Upper lobe of left lung (tissue), 6 donors: ENCODE data around the gene CFAP298. TPM values are rescaled to one million over a fixed set of nuclear protein-coding genes. Genes with fewer than 3 reads are reported as not detected.

Source experiments
- ATAC-seq, 2 donors: fragments of 200-7000 bp; cut with Tn5 transposase; one replicate each; pipeline ENCODE4 v1.9.1; 2022; ENCODE audit warnings: mild to moderate bottlenecking in 2 of 2, moderate library complexity in 2 of 2; ENCODE audit not compliant: low FRiP score in 2 of 2
- DNase-seq, 2 donors: peaks; one replicate each; pipeline ENCODE4 v3.0.0-alpha.2; 2019 to 2020
- H3K27ac ChIP-seq, 4 donors: fragments of 200-600 bp; sonication (generic); one replicate each; pipeline ENCODE4 v1.5.1; 2016 to 2019
- H3K27me3 ChIP-seq, 4 donors: fragments of 200-600 bp; sonication (generic); one replicate each; pipeline ENCODE4 v1.5.1; 2017 to 2019
- H3K36me3 ChIP-seq, 4 donors: fragments of 200-600 bp; sonication (generic); one replicate each; pipeline ENCODE4 v1.5.1; 2016 to 2019
- H3K4me1 ChIP-seq, 4 donors: fragments of 200-600 bp; sonication (generic); one replicate each; pipeline ENCODE4 v1.5.1; 2018 to 2019
- H3K4me3 ChIP-seq, 4 donors: fragments of 200-600 bp; sonication (generic); one replicate each; pipeline ENCODE4 v1.5.1; 2017 to 2019; ENCODE audit warnings: mild to moderate bottlenecking in 2 of 4, moderate library complexity in 1 of 4
- H3K9me3 ChIP-seq, 4 donors: fragments of 200-600 bp; sonication (generic); one replicate each; pipeline ENCODE4 v1.5.1; 2018 to 2019
- CTCF ChIP-seq, 6 experiments: fragments of 450-650 bp in 4 of 6; fragments of 200-600 bp in 2 of 6; sonication (generic) in 2 of 6; IDR thresholded peaks; one replicate each; pipeline ENCODE4 v1.5.1; 2016 to 2019; ENCODE audit warnings: antibody characterized with exemption in 6 of 6
- EP300 ChIP-seq, 4 donors: sonication (generic); formaldehyde crosslinking; IDR thresholded peaks; one replicate each; pipeline ENCODE4 v1.5.1; 2017; ENCODE audit warnings: antibody characterized with exemption in 4 of 4, control low read depth in 2 of 4
- POLR2A ChIP-seq, 4 donors: fragments of 450-650 bp; IDR thresholded peaks; one replicate each; pipeline ENCODE4 v1.5.1; 2016 to 2017; ENCODE audit warnings: antibody characterized with exemption in 4 of 4, mild to moderate bottlenecking in 2 of 4
- POLR2AphosphoS5 ChIP-seq, 2 donors: sonication (generic); formaldehyde crosslinking; IDR thresholded peaks; one replicate each; pipeline ENCODE4 v1.5.1; 2017; ENCODE audit warnings: antibody characterized with exemption in 2 of 2
- WGBS, 2 donors: methylation state at CpG; one replicate each; pipeline ENCODE4 v1.1.5; 2017 to 2018; 5-methylcytosine and 5-hydroxymethylcytosine counted together
- total RNA-seq, 6 donors: library from RNA; depleted of rRNA in 4 of 6; stranded (reverse); fragments of >200 nt in 4 of 6; gene quantifications; one replicate each; pipeline versions ENCODE4 v1.1.0 to v1.2.1, GENCODE V29; 2016 to 2021
- donor health status: DM: no; HTN: no; CAD: no; lungs with moderate emphysema.
- donor health status: DM: no; HTN: yes; CAD: no; lungs with severe emphysema.

Gene CFAP298
- total RNA-seq, 6 donors from 2014 or later, result 22.9 to 47.1 (median 30.4) TPM

- no peaks in the 10 kb centered on the region for H3K9me3 ChIP-seq
- H3K27ac ChIP-seq, result no peak overlapping the region
- no peak overlapping the region for H3K4me3 ChIP-seq
- H3K27me3 ChIP-seq, result no peaks in the 10 kb centered on the region
- no peak for DNase-seq
- no peaks in the 10 kb centered on the region for H3K4me1 ChIP-seq
- H3K36me3 ChIP-seq, result peaks cover 12 to 49% (median 32%) of the 10 kb centered on the region in 4 donors
- no peak for TF ChIP-seq POLR2A (IDR thresholded peaks at IDR 0.05)
- TF ChIP-seq EP300 (IDR thresholded peaks at IDR 0.05), result no peak
- TF ChIP-seq POLR2AphosphoS5 (IDR thresholded peaks at IDR 0.05), result no peak
- TF ChIP-seq CTCF (IDR thresholded peaks at IDR 0.05), result no peak
- 82 to 91% methylated on average over 5 of the region's 5 CpGs for WGBS, 2 donors
- ATAC-seq, result no peak
Observed at GRCh38 chr21:32599091-32599490, 13.1 kb downstream of the CFAP298 start.

GRCh38 chr21:32597205-32597604 is 15.0 kb downstream of the CFAP298 start:
- Histone ChIP-seq H3K27ac (no peak overlapping the region), H3K36me3 (peaks cover 6 to 30% (median 15%) of the 10 kb centered on the region in 4 donors), H3K27me3 (no peaks in the 10 kb centered on the region), H3K9me3 (no peaks in the 10 kb centered on the region), H3K4me1 (no peaks in the 10 kb centered on the region), H3K4me3 (no peak overlapping the region)
- 71 to 81% methylated on average over 5 to 6 of the region's 6 CpGs for WGBS, 2 donors
- TF ChIP-seq POLR2A (IDR thresholded peaks at IDR 0.05), result no peak
- no peak for TF ChIP-seq EP300 (IDR thresholded peaks at IDR 0.05)
- no peak for TF ChIP-seq CTCF (IDR thresholded peaks at IDR 0.05)
- no peak for TF ChIP-seq POLR2AphosphoS5 (IDR thresholded peaks at IDR 0.05)
- ATAC-seq, result no peak
- no peak for DNase-seq

- Histone ChIP-seq H3K4me1 (no peaks in the 10 kb centered on the region), H3K27me3 (no peaks in the 10 kb centered on the region), H3K36me3 (peaks cover 5 to 18% (median 7%) of the 10 kb centered on the region in 4 donors), H3K4me3 (no peak overlapping the region), H3K27ac (no peak overlapping the region), H3K9me3 (no peaks in the 10 kb centered on the region)
- ATAC-seq (no peak), DNase-seq (no peak)
- 90 to 91% methylated on average over 10 to 11 of the region's 11 CpGs for WGBS, 2 donors
- TF ChIP-seq CTCF (IDR thresholded peaks at IDR 0.05) (no peak), POLR2AphosphoS5 (IDR thresholded peaks at IDR 0.05) (no peak), POLR2A (IDR thresholded peaks at IDR 0.05) (no peak), EP300 (IDR thresholded peaks at IDR 0.05) (no peak)
Observed at GRCh38 chr21:32595431-32595830, 16.7 kb downstream of the CFAP298 start.

GRCh38 chr21:32593690-32594089 is 18.5 kb downstream of the CFAP298 start:
- Histone ChIP-seq H3K9me3 (no peaks in the 10 kb centered on the region), H3K27me3 (no peaks in the 10 kb centered on the region), H3K36me3 (peaks cover 0 to under 1% (median 0%) of the 10 kb centered on the region in 4 donors), H3K27ac (no peak overlapping the region), H3K4me3 (no peak overlapping the region), H3K4me1 (no peaks in the 10 kb centered on the region)
- ATAC-seq (no peak), DNase-seq (peak in 1 of 2 donors; percentile 63)
- WGBS, 2 donors, result 54% methylated on average over 8 of the region's 8 CpGs; no CpG with 5 or more reads in 1 of the 2 donors
- TF ChIP-seq POLR2AphosphoS5 (IDR thresholded peaks at IDR 0.05), result no peak
- no peak for TF ChIP-seq EP300 (IDR thresholded peaks at IDR 0.05)
- TF ChIP-seq CTCF (IDR thresholded peaks at IDR 0.05), result no peak
- TF ChIP-seq POLR2A (IDR thresholded peaks at IDR 0.05), result no peak

- DNase-seq (no peak), ATAC-seq (no peak)
- H3K9me3 ChIP-seq, result no peaks in the 10 kb centered on the region
- H3K4me1 ChIP-seq, result no peaks in the 10 kb centered on the region
- WGBS, 2 donors, result 54 to 69% methylated on average over 8 to 10 of the region's 10 CpGs
- no peak overlapping the region for H3K4me3 ChIP-seq
- H3K27me3 ChIP-seq, result no peaks in the 10 kb centered on the region
- no peaks in the 10 kb centered on the region for H3K36me3 ChIP-seq
- TF ChIP-seq POLR2AphosphoS5 (IDR thresholded peaks at IDR 0.05) (no peak), EP300 (IDR thresholded peaks at IDR 0.05) (no peak), CTCF (IDR thresholded peaks at IDR 0.05) (no peak), POLR2A (IDR thresholded peaks at IDR 0.05) (no peak)
- no peak overlapping the region for H3K27ac ChIP-seq
Observed at GRCh38 chr21:32592929-32593502, 19.2 kb downstream of the CFAP298 start.
